HG03025 (cell line): ENCODE results near the gene CDCP2.
A peak's percentile ranks its signal among the peaks of the same experiment; 100 is the strongest.

Experiments
- ATAC-seq: cut with Tn5 transposase; IDR thresholded peaks from one replicate; pipeline ENCODE4 v1.9.1; 2021; ENCODE audit warnings: mild to moderate bottlenecking, moderate library complexity; ENCODE audit not compliant: unreplicated experiment, low FRiP score

Gene CDCP2

GRCh38 chr1:54152696-54153095 lies at the start of gene CDCP2:
TSS of gene CDCP2 (minus strand) at chr1:54153000. CDS start at chr1:54152922, 78 bp downstream.
- no peak for ATAC-seq

GRCh38 chr1:54200519-54200997 lies 47.8 kb upstream of the CDCP2 start:
- ATAC-seq, result no peak

- ATAC-seq, result peak; percentile 91
These were observed 47.1 kb upstream of the CDCP2 start, which contains the start of the genes CYB5RL and MRPL37 for GRCh38 chr1:54199765-54200518. TSS of gene CYB5RL (minus strand) at chr1:54200030. CDS start at chr1:54195616, 4,414 bp downstream. TSS of gene MRPL37 (plus strand) at chr1:54200167. CDS start at chr1:54200244, 77 bp downstream.

- no peak for ATAC-seq
These were observed 46.5 kb upstream of the CDCP2 start for GRCh38 chr1:54199151-54199764.

GRCh38 chr1:54193453-54193852 lies 40.7 kb upstream of the CDCP2 start:
- no peak for ATAC-seq

GRCh38 chr1:54191525-54191924 lies 38.7 kb upstream of the CDCP2 start:
- ATAC-seq, result no peak

- ATAC-seq, result no peak
These were observed 37.7 kb upstream of the CDCP2 start for GRCh38 chr1:54190526-54190925.

GRCh38 chr1:54188291-54188690 lies 35.5 kb upstream of the CDCP2 start:
- ATAC-seq, result no peak

- no peak for ATAC-seq
These were observed 33.3 kb upstream of the CDCP2 start for GRCh38 chr1:54186056-54186455.

- no peak for ATAC-seq
These were observed 28.0 kb upstream of the CDCP2 start for GRCh38 chr1:54180701-54181360.

GRCh38 chr1:54178296-54179070 lies 25.7 kb upstream of the CDCP2 start:
- ATAC-seq, result no peak

- ATAC-seq, result no peak
These were observed 24.9 kb upstream of the CDCP2 start for GRCh38 chr1:54177726-54178125.

GRCh38 chr1:54176621-54177327 lies 24.0 kb upstream of the CDCP2 start:
- ATAC-seq, result no peak

GRCh38 chr1:54174106-54174505 lies 21.3 kb upstream of the CDCP2 start:
- ATAC-seq, result no peak

GRCh38 chr1:54173681-54174080 lies 20.9 kb upstream of the CDCP2 start:
- no peak for ATAC-seq

- ATAC-seq, result no peak
These were observed 20.1 kb upstream of the CDCP2 start for GRCh38 chr1:54172614-54173599.

- no peak for ATAC-seq
These were observed 18.8 kb upstream of the CDCP2 start for GRCh38 chr1:54171606-54172005.

- no peak for ATAC-seq
These were observed 18.2 kb upstream of the CDCP2 start for GRCh38 chr1:54171016-54171415.

GRCh38 chr1:54169068-54169467 lies 16.3 kb upstream of the CDCP2 start:
- no peak for ATAC-seq
